ENCODE results near the gene ZC4H2. TPM values are rescaled to one million over a fixed set of nuclear protein-coding genes. Genes with fewer than 3 reads are reported as not detected.

The ZC4H2 gene
- total and polyA plus RNA-seq, 2 of the 13 experiments (the other 11 are each of a cell fraction or from before 2014, with no cell fraction given): 6.1 to 12.8 TPM

DNA sequence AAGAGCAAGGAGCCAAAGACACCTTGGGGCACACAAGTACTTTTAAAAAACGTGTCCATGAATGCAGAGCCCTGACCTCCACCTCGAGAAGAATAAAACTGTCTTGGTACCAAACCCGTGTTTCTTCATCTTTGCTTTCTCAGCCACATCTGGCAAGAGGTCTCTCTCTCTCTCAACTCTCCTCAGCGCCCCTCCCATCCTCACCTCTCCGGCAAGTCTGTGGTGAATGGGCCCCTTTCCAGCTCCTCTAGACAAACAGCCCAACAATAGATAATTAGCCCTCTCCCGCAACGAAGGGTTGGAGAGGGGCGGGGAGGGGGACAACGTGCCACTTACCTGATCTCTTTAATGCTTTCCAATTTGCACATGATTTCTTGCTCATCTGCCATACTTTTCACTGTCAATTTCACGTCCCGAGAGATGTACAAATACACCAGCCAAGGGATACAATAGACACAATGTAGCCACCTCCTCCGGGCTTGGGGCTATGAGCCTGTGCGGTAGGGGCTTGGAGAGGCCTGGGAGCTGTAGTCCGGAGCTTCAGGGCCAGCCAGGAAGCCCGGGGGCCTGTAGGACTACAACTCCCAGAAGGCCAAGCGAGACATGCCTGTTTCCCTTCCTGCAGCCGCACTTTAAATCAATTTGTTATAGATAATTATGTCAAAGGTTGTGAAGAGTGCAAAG, at the start of gene ZC4H2 (continued):
- TF ChIP-seq ZNF343 (CRISPR knock-in tag; IDR thresholded peaks at IDR 0.05): no peak
- no peak for TF ChIP-seq ZNF543 (CRISPR knock-in tag; IDR thresholded peaks at IDR 0.05)
- TF ChIP-seq, protein P1, sequence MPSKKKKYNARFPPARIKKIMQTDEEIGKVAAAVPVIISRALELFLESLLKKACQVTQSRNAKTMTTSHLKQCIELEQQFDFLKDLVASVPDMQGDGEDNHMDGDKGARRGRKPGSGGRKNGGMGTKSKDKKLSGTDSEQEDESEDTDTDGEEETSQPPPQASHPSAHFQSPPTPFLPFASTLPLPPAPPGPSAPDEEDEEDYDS (CRISPR knock-in tag; IDR thresholded peaks at IDR 0.05): 0 out of 2 replicates have a peak, but pooled peaks have one; percentile 15
- TF ChIP-seq, protein P2, sequence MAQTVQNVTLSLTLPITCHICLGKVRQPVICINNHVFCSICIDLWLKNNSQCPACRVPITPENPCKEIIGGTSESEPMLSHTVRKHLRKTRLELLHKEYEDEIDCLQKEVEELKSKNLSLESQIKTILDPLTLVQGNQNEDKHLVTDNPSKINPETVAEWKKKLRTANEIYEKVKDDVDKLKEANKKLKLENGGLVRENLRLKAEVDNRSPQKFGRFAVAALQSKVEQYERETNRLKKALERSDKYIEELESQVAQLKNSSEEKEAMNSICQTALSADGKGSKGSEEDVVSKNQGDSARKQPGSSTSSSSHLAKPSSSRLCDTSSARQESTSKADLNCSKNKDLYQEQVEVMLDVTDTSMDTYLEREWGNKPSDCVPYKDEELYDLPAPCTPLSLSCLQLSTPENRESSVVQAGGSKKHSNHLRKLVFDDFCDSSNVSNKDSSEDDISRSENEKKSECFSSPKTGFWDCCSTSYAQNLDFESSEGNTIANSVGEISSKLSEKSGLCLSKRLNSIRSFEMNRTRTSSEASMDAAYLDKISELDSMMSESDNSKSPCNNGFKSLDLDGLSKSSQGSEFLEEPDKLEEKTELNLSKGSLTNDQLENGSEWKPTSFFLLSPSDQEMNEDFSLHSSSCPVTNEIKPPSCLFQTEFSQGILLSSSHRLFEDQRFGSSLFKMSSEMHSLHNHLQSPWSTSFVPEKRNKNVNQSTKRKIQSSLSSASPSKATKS (CRISPR knock-in tag; IDR thresholded peaks at IDR 0.05): no peak
- TF ChIP-seq YEATS2 (CRISPR knock-in tag; IDR thresholded peaks at IDR 0.05; ENCODE audit: borderline replicate concordance): no peak
- TF ChIP-seq, protein P3, sequence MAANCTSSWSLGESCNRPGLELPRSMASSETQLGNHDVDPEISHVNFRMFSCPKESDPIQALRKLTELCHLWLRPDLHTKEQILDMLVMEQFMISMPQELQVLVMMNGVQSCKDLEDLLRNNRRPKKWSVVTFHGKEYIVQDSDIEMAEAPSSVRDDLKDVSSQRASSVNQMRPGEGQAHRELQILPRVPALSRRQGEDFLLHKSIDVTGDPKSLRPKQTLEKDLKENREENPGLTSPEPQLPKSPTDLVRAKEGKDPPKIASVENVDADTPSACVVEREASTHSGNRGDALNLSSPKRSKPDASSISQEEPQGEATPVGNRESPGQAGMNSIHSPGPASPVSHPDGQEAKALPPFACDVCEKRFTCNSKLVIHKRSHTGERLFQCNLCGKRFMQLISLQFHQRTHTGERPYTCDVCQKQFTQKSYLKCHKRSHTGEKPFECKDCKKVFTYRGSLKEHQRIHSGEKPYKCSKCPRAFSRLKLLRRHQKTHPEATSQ (CRISPR knock-in tag; IDR thresholded peaks at IDR 0.05; ENCODE audit: borderline replicate concordance): no peak
- no peak for TF ChIP-seq ZNF792 (CRISPR knock-in tag; IDR thresholded peaks at IDR 0.05)
- no peak for TF ChIP-seq ZNF781 (CRISPR knock-in tag; IDR thresholded peaks at IDR 0.05; ENCODE audit: borderline replicate concordance, not compliant biosample characterization)
- no peak for TF ChIP-seq POGZ (CRISPR knock-in tag; IDR thresholded peaks at IDR 0.05)
- TF ChIP-seq, protein P4, sequence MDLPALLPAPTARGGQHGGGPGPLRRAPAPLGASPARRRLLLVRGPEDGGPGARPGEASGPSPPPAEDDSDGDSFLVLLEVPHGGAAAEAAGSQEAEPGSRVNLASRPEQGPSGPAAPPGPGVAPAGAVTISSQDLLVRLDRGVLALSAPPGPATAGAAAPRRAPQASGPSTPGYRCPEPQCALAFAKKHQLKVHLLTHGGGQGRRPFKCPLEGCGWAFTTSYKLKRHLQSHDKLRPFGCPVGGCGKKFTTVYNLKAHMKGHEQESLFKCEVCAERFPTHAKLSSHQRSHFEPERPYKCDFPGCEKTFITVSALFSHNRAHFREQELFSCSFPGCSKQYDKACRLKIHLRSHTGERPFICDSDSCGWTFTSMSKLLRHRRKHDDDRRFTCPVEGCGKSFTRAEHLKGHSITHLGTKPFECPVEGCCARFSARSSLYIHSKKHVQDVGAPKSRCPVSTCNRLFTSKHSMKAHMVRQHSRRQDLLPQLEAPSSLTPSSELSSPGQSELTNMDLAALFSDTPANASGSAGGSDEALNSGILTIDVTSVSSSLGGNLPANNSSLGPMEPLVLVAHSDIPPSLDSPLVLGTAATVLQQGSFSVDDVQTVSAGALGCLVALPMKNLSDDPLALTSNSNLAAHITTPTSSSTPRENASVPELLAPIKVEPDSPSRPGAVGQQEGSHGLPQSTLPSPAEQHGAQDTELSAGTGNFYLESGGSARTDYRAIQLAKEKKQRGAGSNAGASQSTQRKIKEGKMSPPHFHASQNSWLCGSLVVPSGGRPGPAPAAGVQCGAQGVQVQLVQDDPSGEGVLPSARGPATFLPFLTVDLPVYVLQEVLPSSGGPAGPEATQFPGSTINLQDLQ (CRISPR knock-in tag; IDR thresholded peaks at IDR 0.05): no peak
- TF ChIP-seq THAP11 (CRISPR knock-in tag; IDR thresholded peaks at IDR 0.05): peak; percentile 97
- no peak for TF ChIP-seq ZNF660 (CRISPR knock-in tag; IDR thresholded peaks at IDR 0.05; ENCODE audit: borderline replicate concordance, low read depth)
- TF ChIP-seq, protein P5, sequence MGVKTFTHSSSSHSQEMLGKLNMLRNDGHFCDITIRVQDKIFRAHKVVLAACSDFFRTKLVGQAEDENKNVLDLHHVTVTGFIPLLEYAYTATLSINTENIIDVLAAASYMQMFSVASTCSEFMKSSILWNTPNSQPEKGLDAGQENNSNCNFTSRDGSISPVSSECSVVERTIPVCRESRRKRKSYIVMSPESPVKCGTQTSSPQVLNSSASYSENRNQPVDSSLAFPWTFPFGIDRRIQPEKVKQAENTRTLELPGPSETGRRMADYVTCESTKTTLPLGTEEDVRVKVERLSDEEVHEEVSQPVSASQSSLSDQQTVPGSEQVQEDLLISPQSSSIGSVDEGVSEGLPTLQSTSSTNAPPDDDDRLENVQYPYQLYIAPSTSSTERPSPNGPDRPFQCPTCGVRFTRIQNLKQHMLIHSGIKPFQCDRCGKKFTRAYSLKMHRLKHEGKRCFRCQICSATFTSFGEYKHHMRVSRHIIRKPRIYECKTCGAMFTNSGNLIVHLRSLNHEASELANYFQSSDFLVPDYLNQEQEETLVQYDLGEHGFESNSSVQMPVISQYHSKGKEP (CRISPR knock-in tag; IDR thresholded peaks at IDR 0.05): no peak
- no peak for TF ChIP-seq ATAD3A (CRISPR knock-in tag; IDR thresholded peaks at IDR 0.05)
